Cardiac muscle cell (in vitro differentiated cells and primary cell): Measurements from ENCODE around the gene TMED6. TPM values are rescaled to one million over a fixed set of nuclear protein-coding genes. Genes with fewer than 3 reads are reported as not detected.

ENCODE experiments used
- DNase-seq, 2 donors: peaks; one replicate each; pipeline versions ENCODE4 v3.0.0 to v3.0.0-alpha.2; 2010 to 2017; ENCODE audit warnings: low read depth in 1 of 2, low spot score in 1 of 2
- H3K27ac ChIP-seq: fragments of 200-600 bp; sonication (generic); 2 replicates; pipeline ENCODE4 v1.5.1; 2016
- H3K27me3 ChIP-seq: fragments of 200-600 bp; sonication (generic); 2 replicates; pipeline ENCODE4 v1.6.0; 2016; ENCODE audit warnings: control low read depth
- H3K36me3 ChIP-seq: fragments of 200-600 bp; sonication (generic); 2 replicates; pipeline ENCODE4 v1.5.1; 2016; ENCODE audit warnings: control low read depth
- H3K4me1 ChIP-seq: fragments of 200-600 bp; sonication (generic); 2 replicates; pipeline ENCODE4 v1.8.1; 2017; ENCODE audit warnings: low read depth, mild to moderate bottlenecking, mixed run types
- H3K4me3 ChIP-seq: fragments of 200-600 bp; sonication (generic); 2 replicates; pipeline ENCODE4 v1.5.1; 2016; ENCODE audit warnings: mild to moderate bottlenecking
- H3K9me3 ChIP-seq: fragments of 200-600 bp; sonication (generic); 2 replicates; pipeline ENCODE4 v1.5.1; 2017; ENCODE audit warnings: low read depth, mild to moderate bottlenecking, control low read depth
- CTCF ChIP-seq: IDR thresholded peaks from 2 replicates; pipeline ENCODE4 v1.5.1; 2012; ENCODE audit warnings: low read depth, mild to moderate bottlenecking, low read length
- polyA plus RNA-seq: library from polyadenylated mRNA; unstranded; fragments of >200 nt; fragmentation: Nextera tagmentation; extraction: Ambion mirVana; gene quantifications from 2 replicates; pipeline ENCODE4 v1.2.1, GENCODE V29; 2016
- total RNA-seq: library from RNA; depleted of rRNA; stranded (reverse); fragments of >200 nt; gene quantifications from 2 replicates; pipeline ENCODE4 v1.2.3, GENCODE V29; 2016

The TMED6 gene
- total and polyA plus RNA-seq, 2 experiments from 2014 or later: 0.69 to 0.95 TPM

DNA sequence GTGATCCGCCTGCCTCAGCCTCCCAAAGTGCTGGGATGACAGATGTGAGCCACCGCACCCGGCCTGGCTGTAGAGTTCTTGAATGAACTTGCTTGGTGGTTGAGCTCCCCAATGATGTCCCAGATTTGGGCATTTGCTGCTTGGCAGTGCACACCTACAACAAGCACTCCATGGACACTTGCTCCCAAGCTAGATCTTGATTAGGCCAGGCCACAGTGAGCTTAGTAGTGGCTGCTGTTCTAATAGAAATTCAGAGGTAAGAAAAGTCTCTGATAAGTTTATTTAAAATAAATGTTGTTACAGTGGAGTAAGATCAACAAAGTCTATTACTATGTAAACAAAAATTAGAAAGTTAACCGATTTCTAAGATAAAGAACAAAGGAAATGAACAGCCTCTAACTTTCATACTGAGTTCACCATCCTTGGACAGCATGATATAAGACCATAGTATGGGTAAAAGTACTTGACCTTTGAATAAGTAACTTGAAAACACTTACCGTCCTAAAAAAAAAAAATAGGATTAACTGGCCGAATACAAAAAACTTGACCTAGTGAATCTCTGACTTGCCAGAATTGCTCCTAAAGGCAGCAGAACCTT lies 951 bp downstream of the TMED6 start:
- Histone ChIP-seq H3K27ac (no peak overlapping the region), H3K4me3 (no peak overlapping the region), H3K36me3 (peaks cover 13% of the 10 kb centered on the region), H3K9me3 (no peaks in the 10 kb centered on the region), H3K27me3 (no peaks in the 10 kb centered on the region), H3K4me1 (no peaks in the 10 kb centered on the region)
- no peak for TF ChIP-seq CTCF
- DNase-seq: no peak

- TF ChIP-seq CTCF: no peak
Observed at GRCh38 chr16:69349536-69349935, 2.0 kb downstream of the TMED6 start.

GRCh38 chr16:69348222-69348621 lies 3.4 kb downstream of the TMED6 start:
- H3K4me3 ChIP-seq: no peak overlapping the region
- no peak overlapping the region for H3K27ac ChIP-seq
- TF ChIP-seq CTCF: no peak
- peaks cover 3% of the 10 kb centered on the region for H3K36me3 ChIP-seq
- DNase-seq: no peak
- H3K4me1 ChIP-seq: no peaks in the 10 kb centered on the region
- H3K9me3 ChIP-seq: no peaks in the 10 kb centered on the region
- H3K27me3 ChIP-seq: no peaks in the 10 kb centered on the region

More at GRCh38 chr16:69349536-69349935, 2.0 kb downstream of the TMED6 start:
- DNase-seq: no peak
- peaks cover 8% of the 10 kb centered on the region for H3K36me3 ChIP-seq
- H3K27me3 ChIP-seq: no peaks in the 10 kb centered on the region
- H3K4me1 ChIP-seq: no peaks in the 10 kb centered on the region
- H3K27ac ChIP-seq: no peak overlapping the region
- H3K9me3 ChIP-seq: no peaks in the 10 kb centered on the region
- no peak overlapping the region for H3K4me3 ChIP-seq

DNA sequence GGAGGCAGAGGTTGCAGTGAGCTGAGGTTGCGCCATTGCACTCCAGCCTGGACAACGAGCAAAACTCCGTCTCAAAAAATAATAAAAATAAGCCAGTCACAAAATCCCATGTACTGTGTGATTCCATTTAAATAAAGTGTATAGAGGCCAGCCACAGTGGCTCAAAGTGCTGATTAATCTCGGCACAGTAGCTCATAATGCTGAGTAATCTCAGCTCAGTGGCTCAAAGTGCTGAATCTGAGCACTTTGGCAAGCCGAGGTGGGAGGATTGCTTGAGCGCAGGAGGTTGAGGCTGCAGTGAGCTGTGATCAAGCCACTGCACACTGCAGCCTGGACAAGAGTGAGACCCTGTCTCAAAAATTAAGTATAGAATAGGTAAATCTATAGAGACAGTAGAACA lies 4.9 kb downstream of the TMED6 start:
- TF ChIP-seq CTCF: no peak

GRCh38 chr16:69345923-69346322 lies 5.7 kb downstream of the TMED6 start:
- no peak for DNase-seq
- Histone ChIP-seq H3K9me3 (no peaks in the 10 kb centered on the region), H3K4me3 (no peak overlapping the region), H3K4me1 (no peaks in the 10 kb centered on the region), H3K27me3 (no peaks in the 10 kb centered on the region), H3K27ac (no peak overlapping the region), H3K36me3 (peaks cover 19% of the 10 kb centered on the region)
- TF ChIP-seq CTCF: no peak

More for the DNA sequence above, 4.9 kb downstream of the TMED6 start:
- Histone ChIP-seq H3K4me3 (no peak overlapping the region), H3K36me3 (peaks cover 12% of the 10 kb centered on the region), H3K4me1 (no peaks in the 10 kb centered on the region), H3K9me3 (no peaks in the 10 kb centered on the region), H3K27me3 (no peaks in the 10 kb centered on the region), H3K27ac (no peak overlapping the region)
- DNase-seq: no peak
